GM23338 (cell line): ENCODE measurements around the gene HOXD9. TPM values are rescaled to one million over a fixed set of nuclear protein-coding genes. Genes with fewer than 3 reads are reported as not detected.

Experiments
- ATAC-seq: fragments of 200-7000 bp; cut with Tn5 transposase; 3 replicates; pipeline ENCODE4 v1.9.1; 2020
- DNase-seq: peaks from one replicate; pipeline ENCODE4 v3.0.0-alpha.2; 2015; ENCODE audit warnings: low spot score
- H2AFZ ChIP-seq: fragments of 200-600 bp; sonication (generic); 2 replicates; pipeline ENCODE4 v1.8.0; 2016; ENCODE audit warnings: antibody characterized with exemption, mild to moderate bottlenecking, moderate library complexity
- H3F3A ChIP-seq: fragments of 200-600 bp; sonication (generic); replicated peaks from 2 replicates; pipeline ENCODE4 v1.8.0; 2017; ENCODE audit warnings: antibody characterized with exemption, mixed run types, low read depth
- H3K27ac ChIP-seq: fragments of 200-600 bp; sonication (generic); 2 replicates; pipeline ENCODE4 v1.6.1; 2016; ENCODE audit warnings: low read depth
- H3K27me3 ChIP-seq: fragments of 200-600 bp; sonication (generic); 2 replicates; pipeline ENCODE4 v1.8.0; 2016; ENCODE audit warnings: mild to moderate bottlenecking, mixed run types, moderate library complexity; ENCODE audit not compliant: insufficient read depth
- H3K36me3 ChIP-seq: fragments of 200-600 bp; sonication (generic); 2 replicates; pipeline ENCODE4 v1.8.0; 2016; ENCODE audit warnings: mild to moderate bottlenecking; ENCODE audit not compliant: insufficient read depth
- H3K4me1 ChIP-seq: fragments of 200-600 bp; sonication (generic); 2 replicates; pipeline ENCODE4 v1.8.0; 2016; ENCODE audit warnings: mild to moderate bottlenecking, moderate library complexity; ENCODE audit not compliant: insufficient read depth
- H3K4me2 ChIP-seq: fragments of 200-600 bp; sonication (generic); 2 replicates; pipeline ENCODE4 v1.7.1; 2017; ENCODE audit warnings: mixed run types
- H3K4me3 ChIP-seq: fragments of 200-600 bp; sonication (generic); 2 replicates; pipeline ENCODE4 v1.6.1; 2016; ENCODE audit warnings: mixed run types
- H3K79me2 ChIP-seq: fragments of 200-600 bp; sonication (generic); replicated peaks from 2 replicates; pipeline ENCODE4 v1.8.0; 2017; ENCODE audit warnings: mild to moderate bottlenecking; ENCODE audit not compliant: insufficient read depth
- H3K9me2 ChIP-seq: fragments of 200-600 bp; sonication (generic); 2 replicates; pipeline ENCODE4 v1.8.0; 2017; ENCODE audit not compliant: insufficient read depth
- H4K20me1 ChIP-seq: fragments of 200-600 bp; sonication (generic); replicated peaks from 2 replicates; pipeline ENCODE4 v1.8.0; 2017; ENCODE audit warnings: mild to moderate bottlenecking; ENCODE audit not compliant: insufficient read depth
- H3K27ac Mint-ChIP-seq: 2 replicates; pipeline ENCODE4 v1.8.0; 2020; ENCODE audit warnings: inconsistent platforms, mild to moderate bottlenecking, moderate library complexity, mixed read lengths
- H3K27me3 Mint-ChIP-seq: 3 replicates; pipeline ENCODE4 v1.8.0; 2022; ENCODE audit warnings: low read depth, mild to moderate bottlenecking, moderate library complexity, mixed read lengths, inconsistent platforms; ENCODE audit not compliant: insufficient read depth, poor library complexity
- H3K36me3 Mint-ChIP-seq: 3 replicates; pipeline ENCODE4 v1.8.0; 2021; ENCODE audit warnings: low read depth, mild to moderate bottlenecking, inconsistent platforms, moderate library complexity, mixed read lengths
- H3K4me1 Mint-ChIP-seq: 3 replicates; pipeline ENCODE4 v1.8.0; 2020; ENCODE audit warnings: mild to moderate bottlenecking, inconsistent platforms, mixed read lengths
- H3K4me3 Mint-ChIP-seq: 3 replicates; pipeline ENCODE4 v1.8.0; 2021; ENCODE audit warnings: moderate library complexity, mild to moderate bottlenecking, inconsistent platforms, mixed read lengths
- H3K9me3 Mint-ChIP-seq: 3 replicates; pipeline ENCODE4 v1.8.0; 2020; ENCODE audit warnings: moderate library complexity, mild to moderate bottlenecking, inconsistent platforms, mixed read lengths
- CREB1 ChIP-seq: fragments of 250-450 bp; sonication (Bioruptor Pico); IDR thresholded peaks from 2 replicates; pipeline ENCODE4 v1.5.0; 2020; ENCODE audit warnings: low read depth, mild to moderate bottlenecking, moderate library complexity
- CTCF ChIP-seq, 2 experiments: fragments of 200-600 bp in 1 of 2; sonication (generic) in 1 of 2; conservative IDR thresholded peaks; 2 replicates each; pipeline versions ENCODE4 v1.5.1 to v1.6.1; 2016 to 2017; ENCODE audit warnings: antibody characterized with exemption in 2 of 2, low read depth in 2 of 2, mild to moderate bottlenecking in 2 of 2, moderate library complexity in 1 of 2
- ETS1 ChIP-seq: IDR thresholded peaks from 2 replicates; pipeline ENCODE4 v1.6.1; 2016; ENCODE audit warnings: antibody characterized with exemption
- EZH2 ChIP-seq: fragments of 200-600 bp; sonication (generic); IDR thresholded peaks from one replicate; pipeline ENCODE4 v1.8.0; 2017; ENCODE audit warnings: antibody characterized with exemption, mild to moderate bottlenecking, low read depth; ENCODE audit not compliant: unreplicated experiment
- EZH2phosphoT487 ChIP-seq: fragments of 200-600 bp; sonication (generic); IDR thresholded peaks from one replicate; pipeline ENCODE4 v1.8.1; 2018; ENCODE audit warnings: antibody characterized with exemption; ENCODE audit not compliant: unreplicated experiment
- POLR2AphosphoS5 ChIP-seq: IDR thresholded peaks from 2 replicates; pipeline ENCODE4 v1.6.1; 2016; ENCODE audit warnings: antibody characterized with exemption, low read depth
- REST ChIP-seq: IDR thresholded peaks from one replicate; pipeline ENCODE4 v1.6.1; 2018; ENCODE audit warnings: antibody characterized with exemption; ENCODE audit not compliant: unreplicated experiment
- polyA plus RNA-seq: library from polyadenylated mRNA; unstranded; fragments of >200 nt; fragmentation: Nextera tagmentation; extraction: Ambion mirVana; gene quantifications from 2 replicates; pipeline ENCODE4 v1.2.1, GENCODE V29; 2016
- total RNA-seq: library from RNA; depleted of rRNA; stranded (reverse); fragments of >200 nt; shearing (Covaris generic); gene quantifications from 2 replicates; pipeline ENCODE4 v1.2.3, GENCODE V29; 2014

The HOXD9 gene
- total and polyA plus RNA-seq, 2 experiments from 2014 or later, result not detected

GRCh38 chr2:176172007-176172894, 49.7 kb downstream of the HOXD9 start:
- H3K9me3 Mint-ChIP-seq, result peaks cover 2% of the 10 kb centered on the region; the same call in 2 of the 3 replicates
- no peak for TF ChIP-seq CREB1
- peak; percentile 97 for TF ChIP-seq EZH2
- TF ChIP-seq EZH2phosphoT487, result peak; percentile 92
- H3K27me3 Mint-ChIP-seq, result peaks cover 100% of the 10 kb centered on the region
- peaks cover 44% of the 10 kb centered on the region for H3K4me1 Mint-ChIP-seq
- no peaks in the 10 kb centered on the region for H3K36me3 Mint-ChIP-seq
- peak overlapping the region; percentile 75 for H3K4me2 ChIP-seq
- H3F3A ChIP-seq, result peaks cover 27% of the 10 kb centered on the region
- peak overlapping the region; percentile 93 for H2AFZ ChIP-seq
- no peak overlapping the region for H3K27ac Mint-ChIP-seq
- no peaks in the 10 kb centered on the region; the same call in 1 of the 2 replicates for H3K36me3 ChIP-seq
- no peaks in the 10 kb centered on the region for H3K9me2 ChIP-seq
- peaks cover 44% of the 10 kb centered on the region for H3K4me1 ChIP-seq
- peak overlapping the region; percentile 49 for H3K4me3 ChIP-seq
- peak overlapping the region; percentile 71 for H3K4me3 Mint-ChIP-seq
- DNase-seq (peak; percentile 56), ATAC-seq (peak; percentile 6)
- H3K79me2 ChIP-seq, result no peaks in the 10 kb centered on the region
- H4K20me1 ChIP-seq, result peaks cover 45% of the 10 kb centered on the region
- peaks cover 100% of the 10 kb centered on the region for H3K27me3 ChIP-seq
- no peak overlapping the region for H3K27ac ChIP-seq

GRCh38 chr2:176172895-176173566, 50.5 kb downstream of the HOXD9 start:
- H3K4me1 ChIP-seq, result peaks cover 48% of the 10 kb centered on the region
- no peaks in the 10 kb centered on the region for H3K79me2 ChIP-seq
- DNase-seq, result no peak
- no peak for ATAC-seq
- H4K20me1 ChIP-seq, result peaks cover 42% of the 10 kb centered on the region
- H3K9me2 ChIP-seq, result no peaks in the 10 kb centered on the region
- peak overlapping the region; percentile 49; the same call in 1 of the 2 replicates for H3K4me3 ChIP-seq
- H3K36me3 Mint-ChIP-seq, result no peaks in the 10 kb centered on the region
- peaks cover 3% of the 10 kb centered on the region; the same call in 2 of the 3 replicates for H3K9me3 Mint-ChIP-seq
- no peak overlapping the region for H3K27ac Mint-ChIP-seq
- H3K4me1 Mint-ChIP-seq, result peaks cover 51% of the 10 kb centered on the region
- peaks cover 34% of the 10 kb centered on the region for H3F3A ChIP-seq
- H3K36me3 ChIP-seq, result no peaks in the 10 kb centered on the region; the same call in 1 of the 2 replicates
- H2AFZ ChIP-seq, result no peak overlapping the region
- peaks cover 100% of the 10 kb centered on the region for H3K27me3 ChIP-seq
- peak overlapping the region; percentile 38 for H3K4me3 Mint-ChIP-seq
- H3K4me2 ChIP-seq, result no peak overlapping the region
- no peak overlapping the region for H3K27ac ChIP-seq
- peaks cover 100% of the 10 kb centered on the region for H3K27me3 Mint-ChIP-seq
- no peak for TF ChIP-seq POLR2AphosphoS5
- TF ChIP-seq REST, result no peak
- no peak for TF ChIP-seq ETS1
- no peak for TF ChIP-seq CTCF (conservative IDR thresholded peaks at IDR 0.05; ENCODE audit: low read depth in 2 of 2)
